ENCODE results near the gene FANCD2. TPM values are rescaled to one million over a fixed set of nuclear protein-coding genes. Genes with fewer than 3 reads are reported as not detected.
"Not testable (repeated sequence)": the region's sequence is repeated elsewhere in the genome, so short reads cannot be mapped to it uniquely, and the experiment has no call there.

FANCD2 gene
- total RNA-seq, 1 donor from 2014 or later: 2.1 TPM

GRCh38 chr3:10006048-10006761 lies 20.0 kb upstream of the FANCD2 start:
- DNase-seq (ENCODE audit: low read depth): no peak
- Histone ChIP-seq H3K4me3 (ENCODE audit: low read depth, low read length) (no peak overlapping the region), H3K36me3 (ENCODE audit: control insufficient read depth, insufficient read depth, low read length) (peaks cover 2% of the 10 kb centered on the region), H3K27me3 (ENCODE audit: control insufficient read depth, insufficient read depth, low read length) (no peaks in the 10 kb centered on the region)
- no peak for TF ChIP-seq CTCF (IDR thresholded peaks at IDR 0.05; ENCODE audit: insufficient read depth, low read length, severe bottlenecking)
- FAIRE-seq: no peak

DNA sequence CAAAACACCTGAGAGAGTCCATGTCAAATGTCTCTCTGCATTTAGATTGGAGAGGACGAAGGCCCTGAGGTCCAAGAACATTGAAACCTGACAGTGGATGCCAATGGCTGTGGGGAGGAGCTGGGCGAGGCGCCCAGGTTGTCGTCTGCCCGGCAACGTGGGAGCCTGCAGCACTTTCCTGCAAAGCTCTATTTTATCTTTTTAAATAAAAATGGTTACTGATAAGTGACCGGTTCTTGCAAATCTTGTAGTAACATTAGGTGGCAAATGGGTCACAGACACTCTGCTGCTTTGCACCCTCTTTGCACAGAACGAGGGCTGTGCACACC lies 19.5 kb upstream of the FANCD2 start:
- FAIRE-seq (no peak), DNase-seq (ENCODE audit: low read depth) (no peak)
- no peak overlapping the region for H3K4me3 ChIP-seq (ENCODE audit: low read depth, low read length)
- H3K36me3 ChIP-seq (ENCODE audit: control insufficient read depth, insufficient read depth, low read length): peaks cover 2% of the 10 kb centered on the region
- no peaks in the 10 kb centered on the region for H3K27me3 ChIP-seq (ENCODE audit: control insufficient read depth, insufficient read depth, low read length)
- TF ChIP-seq CTCF (IDR thresholded peaks at IDR 0.05; ENCODE audit: insufficient read depth, low read length, severe bottlenecking): no peak

DNA sequence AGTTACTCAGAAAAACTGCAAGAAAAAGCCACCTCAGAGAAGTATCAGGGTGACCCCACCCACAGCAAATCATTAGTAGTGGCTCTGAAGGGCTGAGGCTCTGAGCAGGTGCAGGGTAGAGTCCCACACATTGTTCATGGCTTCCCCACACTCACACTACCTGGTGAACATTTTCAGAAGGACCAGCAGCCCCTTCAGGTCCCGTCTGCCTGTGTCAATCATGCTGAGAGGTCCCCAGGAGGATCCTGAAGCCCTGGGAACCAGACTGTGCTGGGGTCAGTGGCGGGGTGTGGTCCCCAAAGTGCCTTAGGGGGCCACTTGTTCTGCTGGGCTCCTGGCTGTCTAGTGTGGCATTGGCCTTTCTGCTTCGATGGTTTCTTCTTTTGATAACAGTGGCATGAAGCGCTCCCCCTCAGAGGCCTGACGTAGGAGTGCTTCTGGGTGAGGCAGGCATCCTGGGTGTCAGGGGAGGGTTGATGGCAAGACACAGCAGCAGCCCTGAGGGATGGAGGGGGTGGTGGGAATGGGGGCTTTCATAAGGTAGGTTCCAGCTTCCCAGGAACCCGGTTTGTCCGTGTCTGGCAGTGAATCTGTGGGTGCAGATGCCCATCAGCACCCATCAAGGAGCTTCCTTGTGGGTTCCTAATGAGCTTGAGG lies 19.0 kb upstream of the FANCD2 start:
- no peak for DNase-seq (ENCODE audit: low read depth)
- Histone ChIP-seq H3K36me3 (ENCODE audit: control insufficient read depth, insufficient read depth, low read length) (peaks cover 2% of the 10 kb centered on the region), H3K27me3 (ENCODE audit: control insufficient read depth, insufficient read depth, low read length) (no peaks in the 10 kb centered on the region), H3K4me3 (ENCODE audit: low read depth, low read length) (no peak overlapping the region)
- TF ChIP-seq CTCF (IDR thresholded peaks at IDR 0.05; ENCODE audit: insufficient read depth, low read length, severe bottlenecking): no peak
- no peak for FAIRE-seq

GRCh38 chr3:10008216-10008587 lies 18.0 kb upstream of the FANCD2 start:
- not testable (repeated sequence) for DNase-seq (ENCODE audit: low read depth)

DNA sequence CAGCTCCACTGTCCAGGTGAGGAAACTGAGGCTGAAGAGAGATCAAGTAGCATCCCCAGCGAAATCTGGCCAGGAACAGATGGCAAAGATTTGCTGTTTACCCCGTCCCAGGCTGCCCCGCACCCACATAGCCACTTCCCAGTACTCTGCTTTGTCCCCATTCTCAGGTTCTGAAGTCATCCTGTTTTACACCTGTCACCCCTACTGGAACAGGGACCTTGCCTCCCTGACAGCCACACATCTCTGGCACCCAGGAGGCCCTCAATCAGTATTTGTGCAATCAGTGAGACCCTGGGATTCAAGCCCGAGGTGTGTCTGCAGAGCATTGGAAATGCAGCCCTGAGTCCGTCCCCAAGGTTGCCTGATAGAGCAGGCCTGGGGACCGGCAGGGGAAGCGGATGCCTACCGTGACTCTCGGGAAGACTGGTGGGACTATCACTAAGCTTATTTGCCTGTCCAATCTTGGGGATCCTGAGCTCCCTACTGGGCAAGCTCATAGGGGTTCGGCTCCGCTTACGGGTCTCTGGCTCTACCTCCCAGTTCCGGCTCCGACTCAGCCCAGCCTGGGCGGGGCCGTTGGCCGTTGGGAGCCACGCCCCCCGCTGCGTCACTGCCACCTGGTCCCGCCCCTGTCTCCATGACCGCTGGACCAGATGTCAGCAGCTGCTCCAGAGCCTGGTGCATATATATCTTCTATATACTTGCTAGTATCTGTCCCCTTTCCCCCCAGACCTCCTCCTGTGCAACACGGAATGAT lies 17.5 kb upstream of the FANCD2 start:
- H3K4me3 ChIP-seq (ENCODE audit: low read depth, low read length): peak overlapping the region; percentile 43
- H3K27me3 ChIP-seq (ENCODE audit: control insufficient read depth, insufficient read depth, low read length): no peaks in the 10 kb centered on the region
- FAIRE-seq (no peak), DNase-seq (ENCODE audit: low read depth) (peak; percentile 54)
- TF ChIP-seq CTCF (IDR thresholded peaks at IDR 0.05; ENCODE audit: insufficient read depth, low read length, severe bottlenecking): no peak
- peaks cover under 1% of the 10 kb centered on the region for H3K36me3 ChIP-seq (ENCODE audit: control insufficient read depth, insufficient read depth, low read length)

More at GRCh38 chr3:10008216-10008587, 18.0 kb upstream of the FANCD2 start:
- H3K4me3 ChIP-seq (ENCODE audit: low read depth, low read length); FAIRE-seq; H3K36me3 ChIP-seq (ENCODE audit: control insufficient read depth, insufficient read depth, low read length); H3K27me3 ChIP-seq (ENCODE audit: control insufficient read depth, insufficient read depth, low read length): not testable (repeated sequence)

- DNase-seq (ENCODE audit: low read depth) (no peak), FAIRE-seq (no peak)
- Histone ChIP-seq H3K4me3 (ENCODE audit: low read depth, low read length) (peak overlapping the region; percentile 59), H3K36me3 (ENCODE audit: control insufficient read depth, insufficient read depth, low read length) (no peaks in the 10 kb centered on the region), H3K27me3 (ENCODE audit: control insufficient read depth, insufficient read depth, low read length) (no peaks in the 10 kb centered on the region)
- TF ChIP-seq CTCF (IDR thresholded peaks at IDR 0.05; ENCODE audit: insufficient read depth, low read length, severe bottlenecking): no peak
Observed at GRCh38 chr3:10010421-10010877, 15.8 kb upstream of the FANCD2 start.

All from bronchial epithelial cell (primary cell).